Measurements from ENCODE around the gene KCMF1. TPM values are rescaled to one million over a fixed set of nuclear protein-coding genes. Genes with fewer than 3 reads are reported as not detected.

KCMF1 gene
- total and polyA plus RNA-seq, 2 of the 13 experiments (the other 11 are each of a cell fraction or from before 2014, with no cell fraction given) = 62.1 to 116 TPM

- intact Hi-C loops (cut with micrococcal nuclease; ENCODE audit: unreplicated experiment) (no loop called here), in situ Hi-C loops (cut with HindIII; ENCODE audit: extremely low pct_ligation_motif_present, low pct_unique_long_range_greater_than_20kb) (no loop called here)
- no peak overlapping the region for H3K4me3 ChIP-seq (replicated peaks in 1 of 3; ENCODE audit: insufficient read depth in 1 of 3, low read depth in 2 of 3, low read length in 3 of 3)
- no peak overlapping the region for H3K9ac ChIP-seq (ENCODE audit: insufficient read depth, low read depth, low read length)
- POLR2A ChIA-PET = no interaction called here
- no peaks in the 10 kb centered on the region for H3K4me1 ChIP-seq (ENCODE audit: insufficient read depth, low read length)
- H4K20me1 ChIP-seq (ENCODE audit: insufficient read depth, low read length) = peaks cover 7% of the 10 kb centered on the region
- CTCF ChIA-PET (ENCODE audit: low intra/inter-chr PET ratio, low total read pairs) = no interaction called here
- BruUV-seq (replicated peaks) = no TSS peak
- no peak for DNase-seq (ENCODE audit: low spot score)
- H3K27me3 ChIP-seq (ENCODE audit: control insufficient read depth in 1 of 2, insufficient read depth in 2 of 2, low read length in 2 of 2) = no peaks in the 10 kb centered on the region
- FAIRE-seq = no peak
- no peaks in the 10 kb centered on the region for H3K79me2 ChIP-seq (ENCODE audit: insufficient read depth, low read length)
- H3K9me3 ChIP-seq (ENCODE audit: low read length) = no peaks in the 10 kb centered on the region
- H3K36me3 ChIP-seq (replicated peaks in 1 of 2; ENCODE audit: control insufficient read depth in 1 of 2, insufficient read depth in 2 of 2, low read length in 2 of 2) = peaks cover 28 to 85% of the 10 kb centered on the region in 2 experiments
- 97% methylated on average over 4 of the region's 4 CpGs for WGBS (ENCODE audit: low lambda C conversion rate)
- H3K27ac ChIP-seq (ENCODE audit: extremely low read length, insufficient read depth, low read length) = no peak overlapping the region
- no peak for ATAC-seq
- no peak overlapping the region for H2AFZ ChIP-seq (ENCODE audit: low read length)
- no peak overlapping the region for H3K4me2 ChIP-seq (ENCODE audit: low read depth, low read length)
- TF ChIP-seq ZNF850 (CRISPR knock-in tag; conservative IDR thresholded peaks at IDR 0.05) = no peak
- TF ChIP-seq KMT2A (CRISPR knock-in tag; IDR thresholded peaks at IDR 0.05) = no peak
- no peak for TF ChIP-seq ZNF768 (CRISPR knock-in tag; IDR thresholded peaks at IDR 0.05)
- TF ChIP-seq SPEN (CRISPR knock-in tag; IDR thresholded peaks at IDR 0.05; ENCODE audit: low read depth) = no peak
- TF ChIP-seq, protein P1, sequence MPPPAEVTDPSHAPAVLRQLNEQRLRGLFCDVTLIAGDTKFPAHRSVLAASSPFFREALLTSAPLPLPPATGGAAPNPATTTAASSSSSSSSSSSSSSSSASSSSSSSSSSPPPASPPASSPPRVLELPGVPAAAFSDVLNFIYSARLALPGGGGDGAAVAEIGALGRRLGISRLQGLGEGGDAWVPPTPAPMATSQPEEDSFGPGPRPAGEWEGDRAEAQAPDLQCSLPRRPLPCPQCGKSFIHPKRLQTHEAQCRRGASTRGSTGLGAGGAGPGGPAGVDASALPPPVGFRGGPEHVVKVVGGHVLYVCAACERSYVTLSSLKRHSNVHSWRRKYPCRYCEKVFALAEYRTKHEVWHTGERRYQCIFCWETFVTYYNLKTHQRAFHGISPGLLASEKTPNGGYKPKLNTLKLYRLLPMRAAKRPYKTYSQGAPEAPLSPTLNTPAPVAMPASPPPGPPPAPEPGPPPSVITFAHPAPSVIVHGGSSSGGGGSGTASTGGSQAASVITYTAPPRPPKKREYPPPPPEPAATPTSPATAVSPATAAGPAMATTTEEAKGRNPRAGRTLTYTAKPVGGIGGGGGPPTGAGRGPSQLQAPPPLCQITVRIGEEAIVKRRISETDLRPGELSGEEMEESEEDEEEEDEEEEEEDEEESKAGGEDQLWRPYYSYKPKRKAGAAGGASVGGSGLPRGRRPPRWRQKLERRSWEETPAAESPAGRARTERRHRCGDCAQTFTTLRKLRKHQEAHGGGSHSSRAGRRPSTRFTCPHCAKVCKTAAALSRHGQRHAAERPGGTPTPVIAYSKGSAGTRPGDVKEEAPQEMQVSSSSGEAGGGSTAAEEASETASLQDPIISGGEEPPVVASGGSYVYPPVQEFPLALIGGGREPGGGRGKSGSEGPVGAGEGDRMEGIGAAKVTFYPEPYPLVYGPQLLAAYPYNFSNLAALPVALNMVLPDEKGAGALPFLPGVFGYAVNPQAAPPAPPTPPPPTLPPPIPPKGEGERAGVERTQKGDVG (CRISPR knock-in tag; IDR thresholded peaks at IDR 0.05; ENCODE audit: borderline replicate concordance) = no peak
- TF ChIP-seq, protein P2, sequence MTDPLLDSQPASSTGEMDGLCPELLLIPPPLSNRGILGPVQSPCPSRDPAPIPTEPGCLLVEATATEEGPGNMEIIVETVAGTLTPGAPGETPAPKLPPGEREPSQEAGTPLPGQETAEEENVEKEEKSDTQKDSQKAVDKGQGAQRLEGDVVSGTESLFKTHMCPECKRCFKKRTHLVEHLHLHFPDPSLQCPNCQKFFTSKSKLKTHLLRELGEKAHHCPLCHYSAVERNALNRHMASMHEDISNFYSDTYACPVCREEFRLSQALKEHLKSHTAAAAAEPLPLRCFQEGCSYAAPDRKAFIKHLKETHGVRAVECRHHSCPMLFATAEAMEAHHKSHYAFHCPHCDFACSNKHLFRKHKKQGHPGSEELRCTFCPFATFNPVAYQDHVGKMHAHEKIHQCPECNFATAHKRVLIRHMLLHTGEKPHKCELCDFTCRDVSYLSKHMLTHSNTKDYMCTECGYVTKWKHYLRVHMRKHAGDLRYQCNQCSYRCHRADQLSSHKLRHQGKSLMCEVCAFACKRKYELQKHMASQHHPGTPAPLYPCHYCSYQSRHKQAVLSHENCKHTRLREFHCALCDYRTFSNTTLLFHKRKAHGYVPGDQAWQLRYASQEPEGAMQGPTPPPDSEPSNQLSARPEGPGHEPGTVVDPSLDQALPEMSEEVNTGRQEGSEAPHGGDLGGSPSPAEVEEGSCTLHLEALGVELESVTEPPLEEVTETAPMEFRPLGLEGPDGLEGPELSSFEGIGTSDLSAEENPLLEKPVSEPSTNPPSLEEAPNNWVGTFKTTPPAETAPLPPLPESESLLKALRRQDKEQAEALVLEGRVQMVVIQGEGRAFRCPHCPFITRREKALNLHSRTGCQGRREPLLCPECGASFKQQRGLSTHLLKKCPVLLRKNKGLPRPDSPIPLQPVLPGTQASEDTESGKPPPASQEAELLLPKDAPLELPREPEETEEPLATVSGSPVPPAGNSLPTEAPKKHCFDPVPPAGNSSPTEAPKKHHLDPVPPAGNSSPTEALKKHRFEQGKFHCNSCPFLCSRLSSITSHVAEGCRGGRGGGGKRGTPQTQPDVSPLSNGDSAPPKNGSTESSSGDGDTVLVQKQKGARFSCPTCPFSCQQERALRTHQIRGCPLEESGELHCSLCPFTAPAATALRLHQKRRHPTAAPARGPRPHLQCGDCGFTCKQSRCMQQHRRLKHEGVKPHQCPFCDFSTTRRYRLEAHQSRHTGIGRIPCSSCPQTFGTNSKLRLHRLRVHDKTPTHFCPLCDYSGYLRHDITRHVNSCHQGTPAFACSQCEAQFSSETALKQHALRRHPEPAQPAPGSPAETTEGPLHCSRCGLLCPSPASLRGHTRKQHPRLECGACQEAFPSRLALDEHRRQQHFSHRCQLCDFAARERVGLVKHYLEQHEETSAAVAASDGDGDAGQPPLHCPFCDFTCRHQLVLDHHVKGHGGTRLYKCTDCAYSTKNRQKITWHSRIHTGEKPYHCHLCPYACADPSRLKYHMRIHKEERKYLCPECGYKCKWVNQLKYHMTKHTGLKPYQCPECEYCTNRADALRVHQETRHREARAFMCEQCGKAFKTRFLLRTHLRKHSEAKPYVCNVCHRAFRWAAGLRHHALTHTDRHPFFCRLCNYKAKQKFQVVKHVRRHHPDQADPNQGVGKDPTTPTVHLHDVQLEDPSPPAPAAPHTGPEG (CRISPR knock-in tag; IDR thresholded peaks at IDR 0.05) = no peak
- TF ChIP-seq, protein P3, sequence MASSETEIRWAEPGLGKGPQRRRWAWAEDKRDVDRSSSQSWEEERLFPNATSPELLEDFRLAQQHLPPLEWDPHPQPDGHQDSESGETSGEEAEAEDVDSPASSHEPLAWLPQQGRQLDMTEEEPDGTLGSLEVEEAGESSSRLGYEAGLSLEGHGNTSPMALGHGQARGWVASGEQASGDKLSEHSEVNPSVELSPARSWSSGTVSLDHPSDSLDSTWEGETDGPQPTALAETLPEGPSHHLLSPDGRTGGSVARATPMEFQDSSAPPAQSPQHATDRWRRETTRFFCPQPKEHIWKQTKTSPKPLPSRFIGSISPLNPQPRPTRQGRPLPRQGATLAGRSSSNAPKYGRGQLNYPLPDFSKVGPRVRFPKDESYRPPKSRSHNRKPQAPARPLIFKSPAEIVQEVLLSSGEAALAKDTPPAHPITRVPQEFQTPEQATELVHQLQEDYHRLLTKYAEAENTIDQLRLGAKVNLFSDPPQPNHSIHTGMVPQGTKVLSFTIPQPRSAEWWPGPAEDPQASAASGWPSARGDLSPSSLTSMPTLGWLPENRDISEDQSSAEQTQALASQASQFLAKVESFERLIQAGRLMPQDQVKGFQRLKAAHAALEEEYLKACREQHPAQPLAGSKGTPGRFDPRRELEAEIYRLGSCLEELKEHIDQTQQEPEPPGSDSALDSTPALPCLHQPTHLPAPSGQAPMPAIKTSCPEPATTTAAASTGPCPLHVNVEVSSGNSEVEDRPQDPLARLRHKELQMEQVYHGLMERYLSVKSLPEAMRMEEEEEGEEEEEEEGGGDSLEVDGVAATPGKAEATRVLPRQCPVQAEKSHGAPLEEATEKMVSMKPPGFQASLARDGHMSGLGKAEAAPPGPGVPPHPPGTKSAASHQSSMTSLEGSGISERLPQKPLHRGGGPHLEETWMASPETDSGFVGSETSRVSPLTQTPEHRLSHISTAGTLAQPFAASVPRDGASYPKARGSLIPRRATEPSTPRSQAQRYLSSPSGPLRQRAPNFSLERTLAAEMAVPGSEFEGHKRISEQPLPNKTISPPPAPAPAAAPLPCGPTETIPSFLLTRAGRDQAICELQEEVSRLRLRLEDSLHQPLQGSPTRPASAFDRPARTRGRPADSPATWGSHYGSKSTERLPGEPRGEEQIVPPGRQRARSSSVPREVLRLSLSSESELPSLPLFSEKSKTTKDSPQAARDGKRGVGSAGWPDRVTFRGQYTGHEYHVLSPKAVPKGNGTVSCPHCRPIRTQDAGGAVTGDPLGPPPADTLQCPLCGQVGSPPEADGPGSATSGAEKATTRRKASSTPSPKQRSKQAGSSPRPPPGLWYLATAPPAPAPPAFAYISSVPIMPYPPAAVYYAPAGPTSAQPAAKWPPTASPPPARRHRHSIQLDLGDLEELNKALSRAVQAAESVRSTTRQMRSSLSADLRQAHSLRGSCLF (CRISPR knock-in tag; IDR thresholded peaks at IDR 0.05; ENCODE audit: borderline replicate concordance) = no peak
- no peak for TF ChIP-seq SOX5 (CRISPR knock-in tag; IDR thresholded peaks at IDR 0.05; ENCODE audit: borderline replicate concordance)
- no peak for TF ChIP-seq ADNP (CRISPR knock-in tag; IDR thresholded peaks at IDR 0.05)
- no peak for TF ChIP-seq NR3C1 (CRISPR knock-in tag; IDR thresholded peaks at IDR 0.05)
- TF ChIP-seq KLF11 (CRISPR knock-in tag; IDR thresholded peaks at IDR 0.05) = no peak
- no peak for TF ChIP-seq ZBTB38 (CRISPR knock-in tag; IDR thresholded peaks at IDR 0.05)
These were observed 71.4 kb downstream of the KCMF1 start for GRCh38 chr2:85042330-85042729.
